Measurements from ENCODE around the gene BOD1L1. TPM values are rescaled to one million over a fixed set of nuclear protein-coding genes. Genes with fewer than 3 reads are reported as not detected.

BOD1L1 gene
- total RNA-seq, 4 donors from 2014 or later = 36.9 to 74.1 (median 49.6) TPM

DNA sequence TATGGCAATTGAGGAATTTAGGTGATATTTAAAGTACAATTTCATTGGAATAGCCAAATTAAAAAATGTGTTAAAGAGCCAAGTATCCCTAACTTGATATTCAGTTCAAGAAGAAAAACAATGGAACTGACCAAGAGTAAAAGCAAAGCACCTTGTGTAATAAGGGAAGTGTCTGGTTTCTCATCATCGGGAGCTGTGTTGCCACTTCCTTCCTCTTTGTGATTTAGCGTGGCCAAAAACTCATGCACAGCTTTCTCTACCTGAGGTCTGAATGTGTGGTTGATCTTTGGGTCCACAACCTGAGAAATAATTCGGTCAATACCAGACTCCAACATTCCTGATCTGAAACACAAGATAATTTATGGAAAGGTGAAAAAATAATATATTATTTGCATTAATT, 12.4 kb downstream of the BOD1L1 start:
- H3K9me3 ChIP-seq = no peaks in the 10 kb centered on the region
- TF ChIP-seq CTCF (IDR thresholded peaks at IDR 0.05) (no peak), POLR2A (IDR thresholded peaks at IDR 0.05) (no peak)

DNA sequence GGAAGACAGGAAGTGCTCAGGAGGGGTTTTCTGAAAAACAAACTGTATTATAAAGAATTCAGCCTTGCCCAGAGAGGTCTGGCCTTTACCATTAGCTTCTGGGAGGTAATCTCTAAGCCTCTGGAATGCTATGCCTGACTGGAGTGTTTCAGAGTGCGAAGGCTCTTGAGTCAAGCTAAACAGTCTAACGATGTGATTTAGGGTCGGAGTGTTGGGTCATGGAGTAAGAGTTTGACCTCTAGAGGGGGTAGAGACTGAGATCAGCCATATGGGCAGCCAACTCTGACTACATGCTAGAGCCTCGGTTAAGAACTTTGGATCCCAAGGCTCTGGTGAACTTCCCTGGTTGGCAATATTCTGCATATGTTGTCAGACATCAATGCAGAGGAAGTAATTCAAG, 15.0 kb downstream of the BOD1L1 start:
- no peak for TF ChIP-seq POLR2A (IDR thresholded peaks at IDR 0.05)
- 74 to 77% methylated on average over 4 of the region's 4 CpGs for WGBS, 2 donors
- no peak for DNase-seq
- no peak overlapping the region for H3K4me3 ChIP-seq (replicated peaks in 1 of 3)
- H3K27me3 ChIP-seq = no peaks in the 10 kb centered on the region
- no peaks in the 10 kb centered on the region for H3K9me3 ChIP-seq
- no peaks in the 10 kb centered on the region for H3K4me1 ChIP-seq
- intact Hi-C loops (cut with DNase I) = no loop called here
- H3K36me3 ChIP-seq = peaks cover 40 to 75% of the 10 kb centered on the region in 2 donors
- no peak overlapping the region for H3K27ac ChIP-seq

More for the DNA sequence above, 12.4 kb downstream of the BOD1L1 start:
- 78 to 79% methylated on average over 3 of the region's 3 CpGs for WGBS, 2 donors
- DNase-seq = no peak
- H3K36me3 ChIP-seq = peaks cover 45 to 67% of the 10 kb centered on the region in 2 donors
- no peaks in the 10 kb centered on the region for H3K27me3 ChIP-seq
- H3K4me3 ChIP-seq (replicated peaks in 1 of 3) = no peak overlapping the region
- intact Hi-C loops (cut with DNase I) = no loop called here
- no peaks in the 10 kb centered on the region for H3K4me1 ChIP-seq
- no peak overlapping the region for H3K27ac ChIP-seq

GRCh38 chr4:13611283-13611842, 16.2 kb downstream of the BOD1L1 start:
- intact Hi-C loops (cut with DNase I) = no loop called here
- no peak overlapping the region for H3K27ac ChIP-seq
- H3K4me1 ChIP-seq = no peaks in the 10 kb centered on the region
- WGBS, 2 donors = 84 to 89% methylated on average over 3 of the region's 3 CpGs
- no peak overlapping the region for H3K4me3 ChIP-seq (replicated peaks in 1 of 3)
- no peaks in the 10 kb centered on the region for H3K9me3 ChIP-seq
- TF ChIP-seq POLR2A (IDR thresholded peaks at IDR 0.05) (no peak), CTCF (IDR thresholded peaks at IDR 0.05) (no peak)
- no peaks in the 10 kb centered on the region for H3K27me3 ChIP-seq
- H3K36me3 ChIP-seq = peaks cover 45 to 80% of the 10 kb centered on the region in 2 donors
- no peak for DNase-seq

DNA sequence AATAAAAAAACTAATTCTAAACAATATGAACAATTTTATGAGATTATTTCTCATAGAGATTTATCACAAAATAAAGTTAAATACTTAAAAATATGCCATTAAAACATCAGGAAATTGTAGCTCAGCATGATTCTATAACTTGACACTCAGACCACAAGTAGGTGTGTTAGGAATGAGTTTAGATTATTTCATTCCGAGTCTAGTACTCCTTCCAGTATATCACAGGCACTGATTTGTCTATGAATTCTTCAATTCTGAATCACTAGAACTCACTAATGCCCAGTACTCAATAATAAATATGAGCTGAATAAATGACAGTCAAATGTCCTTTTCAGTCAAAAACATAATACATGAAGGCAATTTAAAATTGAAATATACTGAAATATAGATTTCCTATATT, 22.2 kb downstream of the BOD1L1 start:
- H3K4me3 ChIP-seq (replicated peaks in 1 of 3) = no peak overlapping the region
- no peaks in the 10 kb centered on the region for H3K9me3 ChIP-seq
- H3K36me3 ChIP-seq = peaks cover 44 to 77% of the 10 kb centered on the region in 2 donors
- H3K4me1 ChIP-seq = no peaks in the 10 kb centered on the region
- no peak for TF ChIP-seq CTCF (IDR thresholded peaks at IDR 0.05)
- no peak for TF ChIP-seq POLR2A (IDR thresholded peaks at IDR 0.05)
- H3K27ac ChIP-seq = no peak overlapping the region
- WGBS, 2 donors = 91 to 98% methylated on average over 1 of the region's 1 CpG
- no peaks in the 10 kb centered on the region for H3K27me3 ChIP-seq
- intact Hi-C loops (cut with DNase I) = no loop called here
- DNase-seq = no peak

DNA sequence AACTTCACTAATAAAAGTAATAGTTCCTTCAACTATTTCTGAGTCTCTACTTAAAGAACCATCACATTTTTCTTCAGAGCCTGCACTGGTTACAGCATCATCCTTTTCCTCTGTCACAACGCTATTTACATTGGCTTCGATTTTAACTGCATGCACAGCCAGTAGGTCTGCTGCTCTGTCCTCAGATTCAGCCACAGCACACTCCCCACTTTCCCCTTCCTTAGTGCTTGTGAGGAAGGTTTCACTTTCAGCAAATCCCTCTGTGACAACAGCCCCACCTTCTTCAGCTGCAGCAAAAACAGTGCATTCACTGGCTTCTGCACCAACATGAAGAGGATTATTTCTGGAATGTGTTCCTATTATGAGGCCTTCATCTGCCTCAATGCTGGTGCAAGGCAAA, 25.7 kb downstream of the BOD1L1 start:
- no peaks in the 10 kb centered on the region for H3K9me3 ChIP-seq
- no peak overlapping the region for H3K27ac ChIP-seq
- TF ChIP-seq CTCF (IDR thresholded peaks at IDR 0.05) (no peak), POLR2A (IDR thresholded peaks at IDR 0.05) (no peak)
- no peak for DNase-seq
- H3K36me3 ChIP-seq = peaks cover 22 to 49% of the 10 kb centered on the region in 2 donors
- H3K27me3 ChIP-seq = no peaks in the 10 kb centered on the region
- H3K4me3 ChIP-seq (replicated peaks in 1 of 3) = no peak overlapping the region
- WGBS, 2 donors = 92 to 93% methylated on average over 2 of the region's 2 CpGs
- H3K4me1 ChIP-seq = peaks cover 5 to 10% of the 10 kb centered on the region in 2 donors
- intact Hi-C loops (cut with DNase I) = no loop called here
